Endothelial cell of umbilical vein (primary cell): ENCODE results near the gene FOXC1. TPM values are rescaled to one million over a fixed set of nuclear protein-coding genes. Genes with fewer than 3 reads are reported as not detected.

ENCODE experiments used
- BruUV-seq: library from RNA; stranded (reverse); fragments of 400-500 nt; replicated peaks from 2 replicates; lab custom pipeline; 2021; lab: Mats Ljungman, UMichigan
- CTCF ChIA-PET: fragments of 300-600, 350-600 bp; sonication (Branson Sonifier 250); formaldehyde crosslinking; loops from one replicate; lab custom pipeline; 2021; ENCODE audit warnings: antibody characterized with exemption, inconsistent platforms; lab: Charles Lee
- POLR2A ChIA-PET: fragments of 300-600, 350-600 bp; sonication (Branson Sonifier 250); formaldehyde crosslinking; loops from one replicate; lab custom pipeline; 2021; ENCODE audit warnings: antibody characterized with exemption, inconsistent platforms; lab: Charles Lee
- DNase-seq: peaks from one replicate; pipeline ENCODE4 v3.0.0-alpha.2; 2011; ENCODE audit warnings: low read depth, low spot score
- FAIRE-seq: peaks from 2 replicates; lab custom pipeline; 2011; peaks lifted over from hg19 to GRCh38; lab: Jason Lieb, UNC
- H2AFZ ChIP-seq: 2 replicates; pipeline ENCODE4 v1.6.0; 2012; ENCODE audit warnings: low read depth, low read length, control low read depth, inconsistent platforms
- H3K27ac ChIP-seq: 2 replicates; pipeline ENCODE4 v1.5.1; 2011; ENCODE audit warnings: low read depth, mild to moderate bottlenecking, control low read depth, low read length, moderate library complexity; ENCODE audit not compliant: insufficient read depth
- H3K27me3 ChIP-seq, 2 experiments: 2 replicates each; pipeline versions ENCODE4 v1.6.0 to v1.6.1; 2011; ENCODE audit warnings: low read length in 2 of 2, mixed read lengths in 1 of 2; ENCODE audit not compliant: control insufficient read depth in 2 of 2, insufficient read depth in 2 of 2
- H3K36me3 ChIP-seq, 2 experiments: 2 replicates in 1 of 2; 3 replicates in 1 of 2; pipeline ENCODE4 v1.5.1; 2011; ENCODE audit warnings: low read length in 2 of 2, mild to moderate bottlenecking in 1 of 2, moderate library complexity in 1 of 2; ENCODE audit not compliant: control insufficient read depth in 2 of 2, insufficient read depth in 2 of 2; ENCODE audit errors: extremely low read depth in 1 of 2
- H3K4me1 ChIP-seq: 3 replicates; pipeline ENCODE4 v1.5.1; 2011; ENCODE audit warnings: mild to moderate bottlenecking, low read length; ENCODE audit not compliant: control insufficient read depth, insufficient read depth; ENCODE audit errors: extremely low read depth
- H3K4me2 ChIP-seq: 2 replicates; pipeline ENCODE4 v1.6.1; 2011; ENCODE audit warnings: low read length, control low read depth, mixed read lengths; ENCODE audit not compliant: insufficient read depth
- H3K4me3 ChIP-seq, 3 experiments: fragments of 200-600 bp in 1 of 3; sonication (generic), shearing (Covaris generic) in 1 of 3; replicated peaks in 1 of 3; 2 replicates each; pipeline ENCODE4 v1.5.1; 2011 to 2016; ENCODE audit warnings: control low read depth in 3 of 3, low read length in 3 of 3, mild to moderate bottlenecking in 2 of 3, inconsistent platforms in 1 of 3, low read depth in 1 of 3, moderate library complexity in 1 of 3; ENCODE audit not compliant: insufficient read depth in 1 of 3
- H3K79me2 ChIP-seq: 2 replicates; pipeline ENCODE4 v1.6.0; 2012; ENCODE audit warnings: low read length, inconsistent platforms; ENCODE audit not compliant: control insufficient read depth, insufficient read depth
- H3K9ac ChIP-seq: replicated peaks from 2 replicates; pipeline ENCODE3; 2011; ENCODE audit warnings: low read length, control low read depth; ENCODE audit not compliant: insufficient read depth; ENCODE audit errors: extremely low read depth
- H3K9me1 ChIP-seq: replicated peaks from 3 replicates; pipeline ENCODE4 v1.6.0; 2011; ENCODE audit warnings: mild to moderate bottlenecking, low read length; ENCODE audit not compliant: control insufficient read depth, insufficient read depth; ENCODE audit errors: extremely low read depth
- H3K9me3 ChIP-seq: replicated peaks from 2 replicates; pipeline ENCODE4 v1.5.1; 2012; ENCODE audit warnings: low read length, inconsistent platforms; ENCODE audit not compliant: control insufficient read depth, insufficient read depth
- H4K20me1 ChIP-seq: replicated peaks from 2 replicates; pipeline ENCODE3; 2011; ENCODE audit warnings: mild to moderate bottlenecking, low read length; ENCODE audit not compliant: control insufficient read depth, insufficient read depth; ENCODE audit errors: extremely low read depth
- CTCF ChIP-seq, 2 donors: IDR thresholded peaks; 1 replicate in 1 of 2; 2 replicates in 1 of 2; pipeline ENCODE4 v1.5.1; 2011; ENCODE audit warnings: low read length in 2 of 2, mild to moderate bottlenecking in 2 of 2, moderate library complexity in 2 of 2, control low read depth in 1 of 2, inconsistent platforms in 1 of 2, low read depth in 1 of 2; ENCODE audit not compliant: insufficient read depth in 1 of 2; ENCODE audit errors: extremely low read depth in 1 of 2
- EZH2 ChIP-seq: IDR thresholded peaks from 2 replicates; pipeline ENCODE4 v1.6.1; 2012; ENCODE audit warnings: borderline replicate concordance, low read depth, mild to moderate bottlenecking, moderate library complexity, low read length, inconsistent platforms; ENCODE audit not compliant: severe bottlenecking
- FOS ChIP-seq: IDR thresholded peaks from 2 replicates; pipeline ENCODE4 v1.6.1; 2011; ENCODE audit warnings: mild to moderate bottlenecking, low read length, moderate library complexity, borderline replicate concordance; ENCODE audit not compliant: insufficient read depth
- GATA2 ChIP-seq: IDR thresholded peaks from 2 replicates; pipeline ENCODE4 v1.7.0; 2011; ENCODE audit warnings: low read depth, mild to moderate bottlenecking, moderate library complexity, mixed read lengths, low read length; ENCODE audit not compliant: insufficient read length, insufficient read depth
- JUN ChIP-seq: IDR thresholded peaks from 2 replicates; pipeline ENCODE4 v1.6.1; 2011; ENCODE audit warnings: borderline replicate concordance, low read depth; ENCODE audit not compliant: insufficient read length, insufficient read depth
- MAX ChIP-seq: IDR thresholded peaks from 2 replicates; pipeline ENCODE4 v1.6.1; 2011; ENCODE audit not compliant: insufficient read depth, insufficient read length
- MYC ChIP-seq: IDR thresholded peaks from one replicate; pipeline ENCODE4 v1.6.1; 2011; ENCODE audit warnings: mild to moderate bottlenecking, low read depth, low read length
- POLR2A ChIP-seq: IDR thresholded peaks from 2 replicates; pipeline ENCODE4 v1.6.1; 2012; ENCODE audit warnings: low read depth, mild to moderate bottlenecking, control low read depth, low read length
- POLR2AphosphoS5 ChIP-seq: IDR thresholded peaks from 2 replicates; pipeline ENCODE4 v1.6.1; 2012; ENCODE audit warnings: low read depth, mild to moderate bottlenecking, control low read depth, low read length, moderate library complexity; ENCODE audit not compliant: insufficient read depth
- dilution Hi-C: fragments of 300-500 bp; cut with MboI; formaldehyde crosslinking; loops from one replicate; pipeline ENCODE4 v1.15.0; 2019; ENCODE audit warnings: low sequenced_read_pairs; ENCODE audit not compliant: extremely low pct_ligation_motif_present
- intact Hi-C: fragments of 100-400 bp; cut with micrococcal nuclease; formaldehyde crosslinking; loops from one replicate; pipeline ENCODE4 v1.10.0; 2022
- polyA plus RNA-seq, 4 experiments: library from polyadenylated mRNA; depleted of rRNA in 3 of 4; stranded (reverse) in 3 of 4; unstranded in 1 of 4; fragments of >200 nt; gene quantifications; 2 replicates each; pipeline versions ENCODE4 v1.2.1 to v1.2.3, GENCODE V29; 2011 to 2012; ENCODE audit warnings: missing spikeins in 1 of 4
- total RNA-seq: library from RNA; stranded (reverse); gene quantifications from 2 replicates; pipeline ENCODE4 v1.2.3, GENCODE V29; 2021

Gene FOXC1
- total and polyA plus RNA-seq, 2 donors (not counting 3 experiments of a cell fraction or from before 2014, with no cell fraction given), result 6.4 to 16.4 TPM

GRCh38 chr6:1631251-1631650, 21.5 kb downstream of the FOXC1 start:
- POLR2A ChIA-PET, result no interaction called here

More at GRCh38 chr6:1631251-1631650, 21.5 kb downstream of the FOXC1 start:
- FAIRE-seq (no peak), DNase-seq (no peak)
- BruUV-seq, result no TSS peak
- Histone ChIP-seq H3K4me3 (no peak overlapping the region), H3K79me2 (no peaks in the 10 kb centered on the region), H3K36me3 (no peaks in the 10 kb centered on the region), H3K9me3 (no peaks in the 10 kb centered on the region), H4K20me1 (no peaks in the 10 kb centered on the region), H3K4me2 (no peak overlapping the region), H3K27me3 (peaks cover 3 to 5% of the 10 kb centered on the region in 2 experiments), H3K4me1 (peaks cover 6% of the 10 kb centered on the region), H3K9ac (no peak overlapping the region), H2AFZ (no peak overlapping the region), H3K27ac (no peak overlapping the region), H3K9me1 (no peaks in the 10 kb centered on the region)
- intact Hi-C loops, result no loop called here
- TF ChIP-seq CTCF (IDR thresholded peaks at IDR 0.05; ENCODE audit: extremely low read depth in 1 of 2, insufficient read depth in 1 of 2, low read depth in 1 of 2, low read length in 2 of 2), result no peak
- TF ChIP-seq EZH2, result no peak
- TF ChIP-seq POLR2A, result no peak
- no peak for TF ChIP-seq MYC
- TF ChIP-seq MAX, result no peak
- TF ChIP-seq FOS, result no peak
- TF ChIP-seq JUN, result no peak
- no peak for TF ChIP-seq POLR2AphosphoS5
- no peak for TF ChIP-seq GATA2
- CTCF ChIA-PET, result interaction anchor here (1.5 to 1.8 kb wide), 2 partner anchors 8 to 56 kb away, joined by 3 to 6 read pairs; no protein-coding TSS in a partner anchor
- dilution Hi-C loops, result no loop called here
